C4-2B (cell line): ENCODE results near the gene TLE3.

Experiments used
- H3K27ac ChIP-seq: fragments of 450-650 bp; 2 replicates; pipeline ENCODE4 v1.5.1; 2017
- ZFX ChIP-seq: fragments of 450-650 bp; IDR thresholded peaks from 2 replicates; pipeline ENCODE4 v1.6.1; 2017
- TF ChIP-seq, protein P1 (sequence below): fragments of 450-650 bp; conservative IDR thresholded peaks from 2 replicates; pipeline ENCODE4 v1.5.1; 2017; ENCODE audit warnings: mild to moderate bottlenecking

The TLE3 gene

DNA sequence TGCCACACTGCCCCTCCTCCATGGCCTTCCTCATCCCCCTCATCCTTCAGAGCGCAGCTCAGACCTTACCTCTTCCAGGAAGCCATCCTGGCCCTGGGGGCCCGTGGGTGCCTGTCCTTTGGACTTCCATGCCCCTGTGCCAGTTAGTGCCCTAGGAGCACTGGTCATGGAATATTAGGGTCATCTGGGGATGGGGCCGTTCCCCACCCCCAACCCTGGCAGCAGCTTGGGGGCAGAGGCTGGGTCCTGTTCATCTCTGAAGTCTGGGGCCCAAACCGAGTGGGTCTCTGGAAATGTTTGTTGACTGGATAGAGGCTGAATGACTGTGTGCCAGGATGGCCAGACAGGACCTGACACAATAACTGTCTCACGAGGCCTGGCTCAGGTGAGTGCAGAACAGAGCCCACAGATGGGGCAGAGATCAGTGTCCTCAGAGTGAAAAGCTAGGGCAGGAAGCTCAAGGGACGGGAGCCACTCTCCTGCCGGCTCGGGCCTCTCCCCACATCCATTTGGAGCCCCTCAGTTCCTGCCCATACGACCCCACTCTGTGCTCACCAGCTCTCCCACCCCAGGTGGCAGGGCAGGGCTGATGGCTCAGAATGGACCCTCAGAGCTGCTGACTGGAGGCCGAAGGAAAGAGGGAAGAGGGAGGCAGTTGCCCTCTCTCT, 62.5 kb downstream of the TLE3 start:
- no peak for TF ChIP-seq ZFX
- TF ChIP-seq, protein P1, sequence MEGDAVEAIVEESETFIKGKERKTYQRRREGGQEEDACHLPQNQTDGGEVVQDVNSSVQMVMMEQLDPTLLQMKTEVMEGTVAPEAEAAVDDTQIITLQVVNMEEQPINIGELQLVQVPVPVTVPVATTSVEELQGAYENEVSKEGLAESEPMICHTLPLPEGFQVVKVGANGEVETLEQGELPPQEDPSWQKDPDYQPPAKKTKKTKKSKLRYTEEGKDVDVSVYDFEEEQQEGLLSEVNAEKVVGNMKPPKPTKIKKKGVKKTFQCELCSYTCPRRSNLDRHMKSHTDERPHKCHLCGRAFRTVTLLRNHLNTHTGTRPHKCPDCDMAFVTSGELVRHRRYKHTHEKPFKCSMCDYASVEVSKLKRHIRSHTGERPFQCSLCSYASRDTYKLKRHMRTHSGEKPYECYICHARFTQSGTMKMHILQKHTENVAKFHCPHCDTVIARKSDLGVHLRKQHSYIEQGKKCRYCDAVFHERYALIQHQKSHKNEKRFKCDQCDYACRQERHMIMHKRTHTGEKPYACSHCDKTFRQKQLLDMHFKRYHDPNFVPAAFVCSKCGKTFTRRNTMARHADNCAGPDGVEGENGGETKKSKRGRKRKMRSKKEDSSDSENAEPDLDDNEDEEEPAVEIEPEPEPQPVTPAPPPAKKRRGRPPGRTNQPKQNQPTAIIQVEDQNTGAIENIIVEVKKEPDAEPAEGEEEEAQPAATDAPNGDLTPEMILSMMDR, result no peak

DNA sequence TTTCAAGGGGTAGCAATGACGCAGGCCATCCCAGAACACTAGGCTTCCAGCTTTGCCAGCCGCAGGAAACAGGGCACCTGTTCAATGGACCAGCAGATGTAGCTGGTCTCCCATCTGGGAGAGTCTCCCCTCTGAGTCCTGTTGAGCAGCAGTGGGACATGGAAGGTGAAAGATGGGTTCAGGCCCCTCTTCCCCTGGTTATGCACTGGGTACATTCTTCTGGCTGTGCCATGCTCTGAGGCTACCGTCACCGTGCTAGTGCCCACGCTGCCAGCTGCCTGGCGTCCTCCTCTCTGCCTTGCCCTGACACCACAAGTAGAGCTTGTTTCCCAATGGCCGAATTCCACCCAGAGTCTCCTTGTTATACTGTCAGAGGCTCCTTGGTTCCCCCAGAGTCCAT, 63.1 kb downstream of the TLE3 start:
- TF ChIP-seq, protein P1, result no peak
- TF ChIP-seq ZFX, result no peak
- no peak overlapping the region for H3K27ac ChIP-seq

More for the DNA sequence above, 62.5 kb downstream of the TLE3 start:
- no peak overlapping the region for H3K27ac ChIP-seq

DNA sequence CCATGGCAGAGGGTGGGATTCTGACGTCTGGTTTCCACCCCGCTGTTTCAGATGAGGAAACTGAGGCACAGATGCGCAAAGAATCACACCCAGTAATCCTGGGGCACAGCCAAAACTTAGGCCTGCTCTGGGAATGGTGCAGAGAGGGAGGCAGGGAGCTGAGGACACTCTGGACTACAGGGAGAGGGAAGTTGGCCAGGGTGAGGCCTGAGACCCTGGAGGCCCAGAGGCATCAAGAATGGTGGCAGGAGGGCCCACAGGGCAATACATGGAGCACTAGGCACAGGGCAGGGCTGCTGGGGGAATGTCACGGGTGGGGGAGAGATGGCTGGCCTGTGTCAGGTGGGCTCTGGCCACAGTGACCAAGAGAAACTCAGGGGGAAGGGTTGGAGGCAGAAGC, 63.6 kb downstream of the TLE3 start:
- TF ChIP-seq ZFX, result no peak
- no peak overlapping the region for H3K27ac ChIP-seq

DNA sequence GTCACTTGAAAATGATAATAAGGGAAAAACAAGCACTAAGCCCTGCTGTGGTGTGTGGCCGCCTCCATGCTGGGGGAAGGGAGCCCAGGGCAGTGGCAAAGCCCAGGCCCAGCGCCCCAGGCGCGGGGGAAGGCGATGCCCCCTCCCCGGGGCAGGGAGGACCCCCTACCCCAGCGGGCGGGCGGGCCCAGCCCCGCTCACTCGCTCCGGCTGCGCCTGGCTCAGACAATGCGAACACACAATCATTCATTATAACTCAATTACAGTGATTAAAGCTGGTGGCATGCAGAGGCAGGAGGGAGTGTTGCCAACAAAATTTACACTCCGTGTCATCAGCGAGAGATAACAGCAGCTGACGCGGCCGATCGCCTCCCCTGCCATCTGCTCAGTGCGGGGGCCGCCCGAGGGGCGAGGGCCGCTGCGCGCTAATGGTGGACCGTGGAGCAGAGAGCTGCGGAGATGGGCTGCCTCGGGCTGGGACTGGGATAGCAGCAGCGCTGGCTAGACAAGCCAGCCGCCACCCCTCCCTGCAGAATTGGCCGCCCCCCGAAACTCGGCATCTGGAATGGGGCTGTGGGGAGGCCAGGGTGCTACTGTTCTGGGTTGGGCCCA, 64.1 kb downstream of the TLE3 start:
- TF ChIP-seq ZFX, result no peak
- TF ChIP-seq, protein P1, result no peak
- no peak overlapping the region for H3K27ac ChIP-seq

- H3K27ac ChIP-seq, result no peak overlapping the region
- TF ChIP-seq ZFX, result no peak
- TF ChIP-seq, protein P1, result no peak
Observed at GRCh38 chr15:70033109-70033508, 64.6 kb downstream of the TLE3 start.

GRCh38 chr15:70032509-70032908, 65.2 kb downstream of the TLE3 start:
- no peak overlapping the region for H3K27ac ChIP-seq
- no peak for TF ChIP-seq ZFX
- TF ChIP-seq, protein P1, result no peak

DNA sequence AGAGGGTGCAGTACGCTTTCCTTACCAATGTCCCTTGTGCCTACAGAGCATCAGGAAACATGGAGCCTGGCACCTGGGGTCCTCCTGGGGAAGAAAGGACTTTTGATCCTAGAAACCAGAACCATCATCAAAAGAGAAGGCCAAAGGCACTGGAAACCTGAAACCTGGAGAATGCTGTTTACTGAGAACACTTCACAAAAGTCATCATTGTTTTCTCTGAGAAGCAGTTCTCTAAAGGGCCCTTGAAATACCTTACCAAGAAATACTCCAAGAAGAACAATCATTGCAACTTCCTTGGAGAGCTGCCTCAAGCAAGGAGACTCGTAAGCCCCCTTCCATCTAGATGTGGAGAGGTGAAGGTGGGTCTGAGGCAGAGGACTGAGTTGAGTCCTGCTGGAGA, 66.0 kb downstream of the TLE3 start:
- no peak overlapping the region for H3K27ac ChIP-seq
- TF ChIP-seq ZFX, result no peak
- TF ChIP-seq, protein P1, result no peak

DNA sequence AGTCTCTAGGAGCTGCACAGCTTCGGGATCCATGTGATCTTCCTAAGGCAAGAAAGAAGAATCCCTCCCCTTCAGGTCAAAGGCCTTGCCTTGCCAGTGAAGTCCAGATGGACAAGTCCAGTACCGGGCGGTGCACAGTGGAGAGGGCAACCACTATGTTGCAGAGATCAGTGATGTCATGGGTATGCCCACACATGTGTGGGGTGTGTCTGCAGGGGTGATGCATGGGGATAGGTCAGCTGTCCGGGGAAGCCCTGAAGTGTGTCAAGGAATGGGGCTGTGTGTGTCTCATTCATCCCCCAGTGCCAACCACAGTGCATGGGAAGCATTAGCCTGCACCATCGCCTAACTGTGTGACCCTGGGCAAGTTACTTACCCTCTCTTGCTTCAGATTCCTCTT, 66.5 kb downstream of the TLE3 start:
- TF ChIP-seq, protein P1, result no peak
- no peak for TF ChIP-seq ZFX

More for the DNA sequence above, 66.5 kb downstream of the TLE3 start:
- no peak overlapping the region for H3K27ac ChIP-seq
